ENCODE results near the gene PIGP. TPM values are rescaled to one million over a fixed set of nuclear protein-coding genes. Genes with fewer than 3 reads are reported as not detected.

Gene PIGP
- total and polyA plus RNA-seq, 2 of the 8 experiments (the other 6 are each of a cell fraction or from before 2014, with no cell fraction given), result 11.3 to 18.0 TPM

DNA sequence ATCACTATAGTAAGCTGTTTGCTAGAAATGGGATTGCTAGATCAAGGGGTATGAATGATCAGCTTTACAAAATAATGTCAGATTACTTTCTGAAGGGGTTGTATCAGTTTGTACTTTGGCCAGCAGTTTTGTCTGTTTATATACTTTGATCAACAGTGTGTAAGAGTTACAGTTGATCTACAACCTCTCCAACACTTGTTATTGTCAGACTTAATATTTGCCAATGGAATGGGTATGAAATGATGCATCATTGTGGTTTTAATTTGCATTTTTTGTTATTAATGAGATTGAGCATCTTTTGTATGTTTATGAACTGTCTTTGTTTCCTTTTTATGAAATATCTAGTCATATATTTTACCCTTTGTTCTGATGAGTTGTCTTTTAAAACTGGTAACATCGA lies 4.5 kb upstream of the PIGP start:
- Histone ChIP-seq H2BK120ac (replicated peaks; ENCODE audit: low read depth, low read length) (no peak overlapping the region), H3K18ac (ENCODE audit: extremely low read depth, low read length) (no peak overlapping the region), H3K4me3 (ENCODE audit: extremely low read depth in 1 of 4, insufficient read depth in 2 of 4, low read depth in 3 of 4, low read length in 4 of 4) (no peak overlapping the region), H2AFZ (ENCODE audit: low read length) (no peak overlapping the region), H3K4me2 (ENCODE audit: insufficient read depth in 1 of 2, low read depth in 2 of 2, low read length in 2 of 2) (no peak overlapping the region), H3K4ac (replicated peaks; ENCODE audit: insufficient read length, low read depth, low read length) (no peak overlapping the region), H3K27ac (ENCODE audit: low read depth, low read length) (no peak overlapping the region), H3K9ac (replicated peaks in 1 of 4; ENCODE audit: extremely low read depth in 1 of 4, low read depth in 3 of 4, low read length in 3 of 4) (no peak overlapping the region), H2BK15ac (ENCODE audit: low read length) (no peak overlapping the region), H2BK12ac (ENCODE audit: low read depth, low read length) (no peak overlapping the region), H3K14ac (ENCODE audit: insufficient read length) (no peak overlapping the region), H3K79me2 (ENCODE audit: control insufficient read depth in 1 of 2, insufficient read depth in 2 of 2, low read length in 2 of 2) (peaks cover 0 to 50% of the 10 kb centered on the region in 2 experiments; a peak in 2 of 4 replicates), H2AK5ac (ENCODE audit: low read depth, low read length) (no peak overlapping the region), H4K5ac (ENCODE audit: insufficient read length, low read depth, low read length) (no peak overlapping the region), H3K79me1 (ENCODE audit: low read depth, low read length) (peaks cover 5% of the 10 kb centered on the region), H3K36me3 (ENCODE audit: control insufficient read depth in 2 of 4, insufficient read depth in 4 of 4, low read length in 3 of 4) (no peaks in the 10 kb centered on the region), H3K9me3 (ENCODE audit: insufficient read depth in 2 of 2, low read depth in 1 of 2, low read length in 1 of 2) (no peaks in the 10 kb centered on the region; a peak in 1 of 4 replicates), H3K23ac (ENCODE audit: insufficient read length) (no peak overlapping the region), H4K8ac (ENCODE audit: extremely low read depth, insufficient read depth, low read length) (no peak overlapping the region), H2BK20ac (ENCODE audit: low read length) (no peak overlapping the region), H4K20me1 (replicated peaks in 1 of 2; ENCODE audit: control insufficient read depth in 1 of 2, insufficient read depth in 2 of 2, low read length in 2 of 2) (peaks cover 3 to 7% of the 10 kb centered on the region in 2 experiments), H3K23me2 (ENCODE audit: low read depth, low read length) (peaks cover 12% of the 10 kb centered on the region), H3K27me3 (replicated peaks in 1 of 4; ENCODE audit: control insufficient read depth in 3 of 4, extremely low read depth in 1 of 4, insufficient read depth in 3 of 4, low read length in 3 of 4) (peaks cover 3 to 22% (median 16%) of the 10 kb centered on the region in 4 experiments; a peak in 6 of 7 replicates), H4K91ac (replicated peaks; ENCODE audit: insufficient read length, low read length) (no peak overlapping the region), H2BK5ac (ENCODE audit: low read depth, low read length) (no peak overlapping the region), H3K4me1 (replicated peaks in 1 of 4; ENCODE audit: control insufficient read depth in 3 of 4, insufficient read depth in 4 of 4, low read length in 3 of 4) (peaks cover 0 to 7% (median 1%) of the 10 kb centered on the region in 4 experiments; a peak in 5 of 7 replicates), H3K56ac (replicated peaks; ENCODE audit: insufficient read length, low read depth, low read length) (no peak overlapping the region)
- no peak for FAIRE-seq
- ChIA-PET CTCF (ENCODE audit: partially characterized antibody) (no interaction called here), POLR2A (ENCODE audit: partially characterized antibody) (interaction anchor here (0.7 kb wide), 1 partner anchor 87 kb away, joined by 4 read pairs; no protein-coding TSS in a partner anchor)
- TF ChIP-seq TEAD4 (IDR thresholded peaks at IDR 0.05; ENCODE audit: low read depth, low read length), result no peak
- TF ChIP-seq TAF7 (optimal IDR thresholded peaks at IDR 0.05; ENCODE audit: borderline replicate concordance, low read depth, low read length), result no peak
- no peak for TF ChIP-seq CBX5 (IDR thresholded peaks at IDR 0.05; ENCODE audit: low read depth, low read length)
- TF ChIP-seq POU5F1 (IDR thresholded peaks at IDR 0.05; ENCODE audit: low read depth, low read length), result no peak
- TF ChIP-seq TBP (IDR thresholded peaks at IDR 0.05; ENCODE audit: low read depth, low read length), result no peak
- TF ChIP-seq SP1 (IDR thresholded peaks at IDR 0.05; ENCODE audit: low read depth, low read length), result no peak
- WGBS, 2 experiments (ENCODE audit: extremely low coverage in 1 of 2, insufficient coverage in 1 of 2, insufficient read length in 1 of 2, insufficient replicate concordance in 2 of 2, low coverage in 1 of 2, low lambda C conversion rate in 2 of 2, missing lambda C conversion rate in 1 of 2), result 89% methylated on average over 1 of the region's 1 CpG; no CpG with 5 or more reads in 1 of the 2 experiments
- DNase-seq (ENCODE audit: low read depth in 1 of 2, low spot score in 2 of 2), result no peak

Data from H1 (cell line).